Measurements from ENCODE around the gene FBXO46.
"Not testable (repeated sequence)": the region's sequence is repeated elsewhere in the genome, so short reads cannot be mapped to it uniquely, and the experiment has no call there.

Gene FBXO46

DNA sequence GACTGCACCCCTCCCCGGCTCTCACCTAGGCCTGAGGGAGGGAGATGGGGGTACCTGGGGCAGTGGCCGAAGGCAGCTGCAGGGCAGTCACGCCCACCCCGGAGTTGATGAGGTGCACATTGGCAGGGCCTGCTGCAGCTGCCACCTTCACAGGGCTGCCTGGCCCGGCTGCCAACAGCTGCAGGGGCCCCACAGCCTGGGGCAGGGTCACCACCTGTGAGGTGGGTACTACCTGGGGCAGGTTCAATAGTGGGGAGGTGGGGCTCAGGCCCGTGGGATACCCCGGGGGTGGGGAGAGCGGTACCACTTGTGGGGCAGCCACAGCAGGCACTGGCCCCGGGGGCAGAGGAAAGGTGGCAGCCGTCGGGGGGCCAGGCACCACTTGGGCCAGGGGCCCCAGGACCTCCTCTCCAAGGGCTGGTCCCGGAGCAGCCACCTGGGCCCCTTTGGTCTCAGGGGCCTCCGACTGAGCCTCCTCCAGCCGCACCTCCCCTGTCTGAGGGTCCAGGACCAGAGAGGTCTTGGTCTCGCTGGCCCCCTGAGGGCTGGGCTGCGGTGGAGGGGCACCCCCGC, 35.7 kb upstream of the FBXO46 start:
- DNase-seq (ENCODE audit: low read depth in 2 of 2): no peak

- no peak for DNase-seq (ENCODE audit: low read depth in 2 of 2)
Measured at GRCh38 chr19:45765702-45766295, 35.1 kb upstream of the FBXO46 start.

DNA sequence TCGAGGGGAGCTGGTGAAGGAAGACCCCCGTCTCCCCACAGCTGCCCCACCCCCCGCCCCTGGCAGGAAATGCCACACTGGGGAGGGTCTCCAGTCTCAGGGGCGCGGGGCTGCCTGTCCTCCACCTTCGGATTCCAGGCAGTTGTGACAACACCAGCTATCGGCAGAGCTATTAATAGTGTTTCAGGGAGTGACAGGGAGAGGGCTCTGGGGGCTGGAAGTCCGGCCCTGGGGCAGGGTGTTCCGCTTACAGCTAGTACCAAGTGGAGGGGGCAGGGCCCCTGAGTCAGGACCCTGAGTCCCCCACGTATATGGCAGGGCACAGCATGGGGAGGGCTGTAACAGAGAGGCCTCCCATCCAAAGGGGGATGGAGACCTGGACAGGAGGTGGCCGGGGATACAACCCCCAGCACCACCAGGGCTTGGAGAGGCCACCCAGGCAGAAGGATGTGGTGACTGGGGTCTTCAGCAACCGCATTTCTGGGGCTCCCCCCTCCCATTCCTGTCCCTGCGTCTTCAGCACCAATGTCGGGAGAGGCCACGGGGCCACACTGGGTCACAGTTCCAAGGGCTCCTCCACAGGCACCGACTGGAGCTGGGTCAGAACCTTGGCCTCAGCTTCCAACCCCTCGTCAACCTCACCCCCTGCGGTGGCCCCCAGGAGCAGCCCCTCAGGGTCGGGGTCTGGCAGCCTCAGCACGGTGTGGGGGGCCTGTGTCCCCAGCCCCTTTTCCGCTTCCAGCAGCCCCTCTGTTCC, 34.4 kb upstream of the FBXO46 start:
- DNase-seq (ENCODE audit: low read depth in 2 of 2): no peak

DNA sequence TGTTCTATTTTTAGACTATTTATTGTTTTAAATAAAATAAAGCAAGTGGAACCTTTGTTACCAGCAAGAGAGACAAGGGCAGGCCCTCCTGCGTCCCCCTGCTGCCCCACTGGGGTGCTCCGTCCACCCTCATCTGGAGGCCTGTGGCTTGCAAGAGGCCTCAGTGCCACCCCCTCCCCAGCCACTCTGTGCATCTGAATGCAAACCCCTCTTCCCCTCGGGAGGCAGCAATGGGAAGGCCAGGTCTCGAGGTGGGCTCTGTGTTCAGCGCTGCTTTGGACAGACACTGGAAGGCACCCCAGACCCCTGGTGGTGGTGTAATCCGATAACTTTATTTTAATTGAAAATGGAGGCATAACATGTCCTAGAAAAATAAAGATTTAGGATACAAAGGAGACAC, 33.8 kb upstream of the FBXO46 start:
- DNase-seq (ENCODE audit: low read depth in 2 of 2): no peak

- DNase-seq (ENCODE audit: low read depth in 2 of 2): no peak
Measured at GRCh38 chr19:45763691-45764294, 33.1 kb upstream of the FBXO46 start.

DNA sequence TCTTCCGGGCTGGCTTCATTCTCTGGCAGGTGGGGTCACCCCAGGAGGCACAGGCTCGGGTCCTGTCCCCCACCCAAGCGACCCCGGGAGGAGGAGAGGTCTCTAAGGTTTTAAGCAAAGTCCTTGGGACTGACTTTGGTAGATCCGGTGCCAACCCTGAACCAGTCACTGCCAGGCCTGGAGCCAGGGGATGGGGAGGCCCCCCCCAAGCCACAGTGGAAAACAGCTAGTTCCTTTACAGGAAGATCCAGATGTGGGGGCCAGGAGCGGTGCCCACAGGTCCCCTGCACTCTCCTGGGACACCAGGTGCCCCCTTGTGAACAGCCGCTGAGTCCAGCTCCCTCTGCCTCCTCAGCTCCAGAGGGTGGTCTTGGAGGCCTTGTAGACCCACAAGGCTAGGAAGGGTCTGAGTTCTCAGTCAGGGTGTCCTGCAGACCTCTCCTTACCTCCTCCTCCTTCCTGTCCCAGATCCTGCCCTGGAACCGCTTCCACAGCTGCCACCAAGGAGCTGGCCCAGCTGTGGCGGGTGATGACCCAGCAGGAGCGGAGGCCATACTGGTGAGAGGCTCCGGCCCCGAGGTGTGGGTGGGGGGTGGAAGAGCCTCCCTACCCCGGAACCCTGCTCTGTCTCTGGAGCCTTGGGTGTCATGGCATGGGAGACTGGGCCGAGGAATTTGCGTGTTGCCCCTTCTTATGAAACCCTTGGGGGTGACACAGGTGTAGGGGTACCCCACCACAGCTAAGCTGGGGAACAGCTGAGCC, 32.4 kb upstream of the FBXO46 start:
- no peak for DNase-seq (ENCODE audit: low read depth in 2 of 2)

- no peak for DNase-seq (ENCODE audit: low read depth in 2 of 2)
Measured at GRCh38 chr19:45761714-45762113, 31.0 kb upstream of the FBXO46 start.

- DNase-seq (ENCODE audit: low read depth in 2 of 2): no peak
Measured at GRCh38 chr19:45758921-45759320, 28.2 kb upstream of the FBXO46 start.

GRCh38 chr19:45757695-45758094, 27.0 kb upstream of the FBXO46 start:
- no peak for DNase-seq (ENCODE audit: low read depth in 2 of 2)

DNA sequence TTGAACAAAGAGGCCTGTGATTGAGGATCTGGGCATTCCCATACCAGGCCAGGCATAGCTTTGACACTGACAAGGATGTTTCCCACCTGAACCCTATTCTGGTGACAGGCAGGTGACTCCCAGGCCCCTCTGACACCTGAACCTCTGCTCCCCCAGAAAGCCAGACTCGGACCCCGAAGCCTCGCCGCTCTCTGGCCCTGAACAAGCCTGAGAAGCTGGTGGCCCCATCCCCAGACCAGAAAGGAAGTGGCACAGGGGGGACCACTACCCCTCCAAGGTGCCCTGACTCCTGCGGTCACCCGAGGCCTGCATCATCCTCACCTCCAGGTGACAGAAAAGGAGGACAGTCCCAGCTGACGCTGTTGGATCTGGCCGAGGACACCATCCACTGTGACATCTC, 23.6 kb upstream of the FBXO46 start:
- no peak for DNase-seq (ENCODE audit: low read depth in 2 of 2)

- DNase-seq (ENCODE audit: low read depth in 2 of 2): no peak
Measured at GRCh38 chr19:45753548-45753947, 22.9 kb upstream of the FBXO46 start.

- DNase-seq (ENCODE audit: low read depth in 2 of 2): no peak
Measured at GRCh38 chr19:45752639-45753038, 21.9 kb upstream of the FBXO46 start.

DNA sequence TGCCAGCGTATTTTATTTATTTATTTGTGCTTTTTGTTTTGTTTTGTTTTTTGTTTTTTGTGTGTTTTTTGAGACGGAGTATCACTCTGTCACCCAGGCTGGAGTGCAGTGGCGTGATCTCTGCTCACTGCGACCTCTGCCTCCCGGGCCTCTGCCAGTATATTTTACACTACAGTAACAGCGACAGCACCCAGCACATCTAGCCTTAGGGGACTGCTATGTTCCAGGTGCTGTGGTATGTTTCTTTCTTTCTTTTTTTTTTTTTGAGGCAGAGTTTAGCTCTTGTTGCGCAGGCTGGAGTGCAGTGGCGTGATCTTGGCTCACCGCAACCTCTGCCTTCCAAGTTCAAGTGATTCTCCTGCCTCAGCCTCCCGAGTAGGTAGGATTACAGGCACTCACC, 20.8 kb upstream of the FBXO46 start:
- DNase-seq (ENCODE audit: low read depth in 2 of 2): not testable (repeated sequence)

DNA sequence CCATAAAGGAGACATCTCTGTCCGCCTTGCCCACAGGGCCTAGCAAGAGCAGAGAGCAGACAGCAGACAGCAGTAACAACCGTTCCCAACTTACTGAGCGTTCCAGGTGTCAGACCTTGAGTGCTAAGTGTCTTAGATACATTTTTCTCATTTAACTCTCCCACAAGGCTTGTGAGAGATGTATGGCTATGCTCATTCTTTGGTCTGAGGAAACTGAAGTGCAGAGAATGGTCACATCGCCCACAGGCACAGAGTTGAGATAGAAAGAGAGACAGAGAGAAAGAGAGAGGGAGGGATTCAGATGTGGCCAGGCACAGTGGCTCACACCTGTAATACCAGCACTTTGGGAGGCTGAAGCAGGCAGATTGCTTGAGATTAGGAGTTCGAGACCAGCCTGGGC, 16.8 kb upstream of the FBXO46 start:
- DNase-seq (ENCODE audit: low read depth in 2 of 2): no peak

DNA sequence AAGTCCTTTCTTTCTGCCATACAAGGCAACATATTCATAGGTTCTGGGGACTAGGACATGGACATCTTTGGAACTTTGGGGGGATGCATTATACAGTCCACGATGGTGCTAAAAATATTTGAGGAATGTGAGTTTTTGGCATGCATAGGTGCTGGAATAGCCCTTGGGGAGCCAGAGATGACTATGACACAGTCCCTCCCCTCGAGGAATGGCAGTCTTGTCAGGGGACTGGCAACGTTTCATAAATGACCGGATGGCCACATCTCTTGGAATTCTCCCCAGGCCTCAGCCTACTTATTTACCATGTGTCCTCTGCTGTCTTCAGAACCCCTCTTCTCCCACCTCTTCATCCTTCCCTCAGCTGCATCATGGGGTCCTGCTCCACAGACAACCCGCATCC, 16.2 kb upstream of the FBXO46 start:
- no peak for DNase-seq (ENCODE audit: low read depth in 2 of 2)

GRCh38 chr19:45745606-45746005, 14.9 kb upstream of the FBXO46 start:
- DNase-seq (ENCODE audit: low read depth in 2 of 2): no peak

GRCh38 chr19:45742969-45743368, 12.3 kb upstream of the FBXO46 start:
- DNase-seq (ENCODE audit: low read depth in 2 of 2): no peak

DNA sequence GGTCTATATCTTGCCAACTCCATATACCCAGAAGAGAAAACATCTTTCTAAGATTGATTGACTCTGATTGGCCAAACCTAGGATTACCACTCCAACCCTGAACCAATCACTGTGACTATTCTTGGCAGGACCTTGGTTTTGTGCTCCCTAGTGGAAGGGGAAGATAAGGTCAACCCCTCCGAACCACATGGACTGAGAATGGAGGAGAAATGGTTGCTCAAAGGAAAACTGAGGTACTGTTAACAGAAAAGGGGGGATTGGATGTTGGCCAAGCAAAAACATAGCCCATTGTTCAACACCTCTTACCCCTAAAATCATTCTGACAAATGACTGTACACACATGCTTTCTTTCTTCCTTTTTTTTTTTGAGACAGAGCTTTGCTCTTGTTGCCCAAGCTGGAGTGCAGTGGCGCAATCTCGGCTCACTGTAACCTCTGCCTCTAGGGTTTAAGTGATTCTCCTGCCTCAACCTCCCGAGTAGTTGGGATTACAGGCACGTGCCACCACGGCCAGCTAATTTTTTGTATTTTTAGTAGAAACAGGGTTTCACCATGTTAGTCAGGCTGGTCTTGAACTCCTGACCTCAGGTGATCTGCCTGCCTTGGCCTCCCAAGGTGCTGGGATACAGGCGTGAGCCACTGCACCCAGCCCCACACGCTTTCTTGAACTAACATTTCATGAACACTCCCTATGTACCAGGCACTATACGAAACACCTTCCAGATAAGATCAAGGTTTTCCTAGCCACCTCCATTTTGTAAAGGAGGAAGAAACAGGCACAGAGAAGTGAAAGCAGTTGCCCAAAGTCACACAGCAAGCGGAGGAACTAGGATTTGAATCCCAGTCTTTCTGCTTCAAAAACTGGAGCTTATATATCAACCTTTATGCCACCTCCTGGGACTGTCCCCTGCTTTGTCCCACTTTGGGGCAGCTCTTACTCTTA, 9.1 kb upstream of the FBXO46 start:
- DNase-seq (ENCODE audit: low read depth in 2 of 2): no peak

- no peak for DNase-seq (ENCODE audit: low read depth in 2 of 2)
Measured at GRCh38 chr19:45733160-45733810, 2.6 kb upstream of the FBXO46 start, which contains the start of gene MEIOSIN. MEIOSIN (plus strand) TSS chr19:45733439; CDS start chr19:45735377, 1,938 bp downstream.

DNA sequence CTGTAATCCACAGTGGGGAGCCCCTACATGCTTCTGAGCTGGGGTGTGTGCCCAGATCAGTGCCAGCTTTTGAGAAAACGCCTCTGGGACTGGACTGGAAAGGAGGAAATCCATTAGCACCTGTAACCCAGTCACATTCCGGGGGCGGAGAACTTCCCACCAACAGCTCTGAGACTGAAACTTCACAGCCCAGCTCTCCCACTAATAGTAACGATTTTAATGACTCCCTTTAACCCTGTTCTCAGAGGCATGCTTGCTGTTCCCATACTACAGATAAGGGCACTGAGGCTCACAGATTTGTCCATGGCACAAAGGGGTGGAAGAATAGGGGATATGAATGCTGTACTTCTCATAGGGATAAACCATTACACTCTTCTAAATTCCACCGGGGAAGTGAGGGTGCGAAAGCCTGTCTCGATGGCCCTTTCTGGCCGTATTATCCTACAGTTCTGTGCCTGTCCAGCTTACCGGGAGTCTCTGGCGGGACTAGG, 851 bp downstream of the FBXO46 start:
- no peak for DNase-seq (ENCODE audit: low read depth in 2 of 2)
